ENCODE data around the gene KMT5C.

KMT5C gene

GRCh38 chr19:55389386-55390317, 50.0 kb downstream of the KMT5C start:
- H3K4me3 ChIP-seq: no peak overlapping the region
- no peak for DNase-seq
- TF ChIP-seq CTCF (IDR thresholded peaks at IDR 0.05): no peak
- no peaks in the 10 kb centered on the region for H3K9me3 ChIP-seq
- intact Hi-C loops (cut with DNase I; ENCODE audit: low total_unique reads): no loop called here
- no peaks in the 10 kb centered on the region for H3K27me3 ChIP-seq
- peaks cover 4 to 61% (median 37%) of the 10 kb centered on the region in 3 donors for H3K36me3 ChIP-seq
- peaks cover 0 to 47% (median 34%) of the 10 kb centered on the region in 4 donors for H3K4me1 ChIP-seq
- no peak overlapping the region for H3K27ac ChIP-seq

- peaks cover 0 to 42% (median 30%) of the 10 kb centered on the region in 4 donors for H3K4me1 ChIP-seq
- H3K9me3 ChIP-seq: no peaks in the 10 kb centered on the region
- H3K36me3 ChIP-seq: peaks cover 4 to 61% (median 37%) of the 10 kb centered on the region in 3 donors
- no peak overlapping the region for H3K4me3 ChIP-seq
- TF ChIP-seq CTCF (IDR thresholded peaks at IDR 0.05): no peak
- no peaks in the 10 kb centered on the region for H3K27me3 ChIP-seq
- intact Hi-C loops (cut with DNase I; ENCODE audit: low total_unique reads): no loop called here
- H3K27ac ChIP-seq: no peak overlapping the region
- no peak for DNase-seq
These were observed 50.8 kb downstream of the KMT5C start for GRCh38 chr19:55390461-55390880.

GRCh38 chr19:55391191-55391670, 51.6 kb downstream of the KMT5C start:
- intact Hi-C loops (cut with DNase I; ENCODE audit: low total_unique reads): no loop called here
- DNase-seq: no peak
- H3K4me3 ChIP-seq: no peak overlapping the region
- H3K27ac ChIP-seq: no peak overlapping the region
- no peaks in the 10 kb centered on the region for H3K9me3 ChIP-seq
- peaks cover 0 to 42% (median 30%) of the 10 kb centered on the region in 4 donors for H3K4me1 ChIP-seq
- H3K36me3 ChIP-seq: peaks cover 4 to 61% (median 37%) of the 10 kb centered on the region in 3 donors
- H3K27me3 ChIP-seq: no peaks in the 10 kb centered on the region
- no peak for TF ChIP-seq CTCF (IDR thresholded peaks at IDR 0.05)

GRCh38 chr19:55391702-55392615, 52.3 kb downstream of the KMT5C start:
- intact Hi-C loops (cut with DNase I; ENCODE audit: low total_unique reads): no loop called here
- H3K9me3 ChIP-seq: no peaks in the 10 kb centered on the region
- H3K36me3 ChIP-seq: peaks cover 4 to 60% (median 37%) of the 10 kb centered on the region in 3 donors
- no peak for DNase-seq
- H3K27ac ChIP-seq: no peak overlapping the region
- no peak overlapping the region for H3K4me3 ChIP-seq
- H3K4me1 ChIP-seq: peaks cover 0 to 35% (median 24%) of the 10 kb centered on the region in 4 donors
- no peaks in the 10 kb centered on the region for H3K27me3 ChIP-seq
- TF ChIP-seq CTCF (IDR thresholded peaks at IDR 0.05): no peak

Measured in tibial artery (tissue), 4 donors.